ENCODE measurements around the gene HDAC7. TPM values are rescaled to one million over a fixed set of nuclear protein-coding genes. Genes with fewer than 3 reads are reported as not detected.

HDAC7 gene
- total RNA-seq, 8 experiments from 2014 or later: 9.8 to 43.8 (median 19.3) TPM

- WGBS, 10 experiments: 46 to 90% (median 85%) methylated on average over 2 to 5 of the region's 10 CpGs; no CpG with 5 or more reads in 3 of the 10 experiments
- Histone ChIP-seq H3K4me3 (no peak overlapping the region), H3K4me1 (replicated peaks in 1 of 2) (peaks cover 5 to 6% of the 10 kb centered on the region in 2 donors), H3K27ac (no peak overlapping the region)
- ATAC-seq (replicated peaks in 6 of 8): no peak
- in situ Hi-C loops (cut with MboI; ENCODE audit: low pct_unique_long_range_greater_than_20kb in 2 of 9, low sequenced_read_pairs in 9 of 9, unreplicated experiment in 9 of 9): loop anchor here in 2 of 9 experiments (10.0 kb wide), 1 partner anchor 61 kb away; no protein-coding TSS in a partner anchor
Measured at GRCh38 chr12:47775100-47775911, 44.4 kb downstream of the HDAC7 start.

GRCh38 chr12:47774663-47775062 lies 45.0 kb downstream of the HDAC7 start:
- 82 to 100% (median 100%) methylated on average over 1 to 4 of the region's 7 CpGs; no CpG with 5 or more reads in 4 of the 10 experiments for whole genome bisulfite sequencing, 10 experiments
- ATAC-seq (replicated peaks in 6 of 8): no peak
- in situ Hi-C loops (cut with MboI; ENCODE audit: low pct_unique_long_range_greater_than_20kb in 2 of 9, low sequenced_read_pairs in 9 of 9, unreplicated experiment in 9 of 9): loop anchor here in 2 of 9 experiments (10.0 kb wide), 1 partner anchor 60 kb away; no protein-coding TSS in a partner anchor
- H3K4me1 ChIP-seq (replicated peaks in 1 of 2): peaks cover 11% of the 10 kb centered on the region in 2 donors
- no peak overlapping the region for H3K4me3 ChIP-seq
- no peak overlapping the region for H3K27ac ChIP-seq

GRCh38 chr12:47773858-47774580 lies 45.7 kb downstream of the HDAC7 start:
- in situ Hi-C loops (cut with MboI; ENCODE audit: low pct_unique_long_range_greater_than_20kb in 2 of 9, low sequenced_read_pairs in 9 of 9, unreplicated experiment in 9 of 9): loop anchor here in 2 of 9 experiments (10.0 kb wide), 1 partner anchor 59 kb away; no protein-coding TSS in a partner anchor
- ATAC-seq (replicated peaks in 6 of 8): peak in 6 of 8 experiments; percentile 5 to 32 (median 20)
- peak overlapping the region; percentile 75 to 94 (median 83) for H3K4me3 ChIP-seq
- H3K4me1 ChIP-seq (replicated peaks in 1 of 2): peaks cover 15 to 17% of the 10 kb centered on the region in 2 donors
- H3K27ac ChIP-seq: peak overlapping the region in 1 of 2 donors; percentile 50
- WGBS, 10 experiments: 46 to 100% (median 90%) methylated on average over 1 to 8 of the region's 14 CpGs

GRCh38 chr12:47773062-47773857 lies 46.4 kb downstream of the HDAC7 start, which contains the start of gene SLC48A1:
Gene SLC48A1, plus strand, starts transcription at chr12:47773238. Its CDS starts 67 bp downstream, at chr12:47773305.
- Histone ChIP-seq H3K4me1 (replicated peaks in 1 of 2) (peaks cover 16 to 22% of the 10 kb centered on the region in 2 donors), H3K4me3 (peak within 1 kb of the TSS; percentile 75 to 94 (median 83)), H3K27ac (peak within 1 kb of the TSS; percentile 46 to 50)
- in situ Hi-C loops (cut with MboI; ENCODE audit: low pct_unique_long_range_greater_than_20kb in 2 of 9, low sequenced_read_pairs in 9 of 9, unreplicated experiment in 9 of 9): loop anchor here in 2 of 9 experiments (10.0 kb wide), 1 partner anchor 58 kb away; no protein-coding TSS in a partner anchor
- WGBS, 10 experiments: 0% methylated on average over 7 of the region's 106 CpGs; no CpG with 5 or more reads in 9 of the 10 experiments
- peak; percentile 80 to 89 (median 85) for ATAC-seq (replicated peaks in 6 of 8)

- in situ Hi-C loops (cut with MboI; ENCODE audit: low pct_unique_long_range_greater_than_20kb in 2 of 9, low sequenced_read_pairs in 9 of 9, unreplicated experiment in 9 of 9): loop anchor here in 2 of 9 experiments (10.0 kb wide), 1 partner anchor 58 kb away; no protein-coding TSS in a partner anchor
- no peak for ATAC-seq (replicated peaks in 6 of 8)
- Histone ChIP-seq H3K27ac (peak overlapping the region in 1 of 2 donors; percentile 50), H3K4me1 (replicated peaks in 1 of 2) (peaks cover 16 to 22% of the 10 kb centered on the region in 2 donors), H3K4me3 (peak overlapping the region; percentile 75 to 94 (median 83))
- 0 to 63% (median 25%) methylated on average over 1 to 12 of the region's 17 CpGs; no CpG with 5 or more reads in 1 of the 10 experiments for WGBS, 10 experiments
Measured at GRCh38 chr12:47772738-47773061, 47.0 kb downstream of the HDAC7 start.

GRCh38 chr12:47772094-47772660 lies 47.5 kb downstream of the HDAC7 start:
- no peak overlapping the region for H3K27ac ChIP-seq
- ATAC-seq (replicated peaks in 6 of 8): no peak
- in situ Hi-C loops (cut with MboI; ENCODE audit: low pct_unique_long_range_greater_than_20kb in 2 of 9, low sequenced_read_pairs in 9 of 9, unreplicated experiment in 9 of 9): loop anchor here in 2 of 9 experiments (10.0 kb wide), 1 partner anchor 57 kb away; no protein-coding TSS in a partner anchor
- 67 to 100% (median 92%) methylated on average over 2 to 13 of the region's 13 CpGs; no CpG with 5 or more reads in 1 of the 10 experiments for WGBS, 10 experiments
- H3K4me3 ChIP-seq: no peak overlapping the region
- H3K4me1 ChIP-seq (replicated peaks in 1 of 2): peaks cover 16 to 22% of the 10 kb centered on the region in 2 donors

GRCh38 chr12:47771304-47771703 lies 48.4 kb downstream of the HDAC7 start:
- no peak for ATAC-seq (replicated peaks in 6 of 8)
- Histone ChIP-seq H3K27ac (no peak overlapping the region), H3K4me3 (no peak overlapping the region), H3K4me1 (replicated peaks in 1 of 2) (peaks cover 16 to 22% of the 10 kb centered on the region in 2 donors)
- in situ Hi-C loops (cut with MboI; ENCODE audit: low pct_unique_long_range_greater_than_20kb in 2 of 9, low sequenced_read_pairs in 9 of 9, unreplicated experiment in 9 of 9): loop anchor here in 2 of 9 experiments (10.0 kb wide), 1 partner anchor 57 kb away; no protein-coding TSS in a partner anchor
- 60 to 89% (median 83%) methylated on average over 1 to 5 of the region's 6 CpGs; no CpG with 5 or more reads in 7 of the 10 experiments for WGBS, 10 experiments

- ATAC-seq (replicated peaks in 6 of 8): peak in 1 of 8 experiments; percentile 9
- H3K27ac ChIP-seq: peak overlapping the region in 1 of 2 donors; percentile 1
- peaks cover 16 to 22% of the 10 kb centered on the region in 2 donors for H3K4me1 ChIP-seq (replicated peaks in 1 of 2)
- 62 to 100% (median 86%) methylated on average over 1 to 3 of the region's 3 CpGs; no CpG with 5 or more reads in 1 of the 10 experiments for WGBS, 10 experiments
- in situ Hi-C loops (cut with MboI; ENCODE audit: low pct_unique_long_range_greater_than_20kb in 2 of 9, low sequenced_read_pairs in 9 of 9, unreplicated experiment in 9 of 9): loop anchor here in 2 of 9 experiments (10.0 kb wide), 1 partner anchor 55 kb away; no protein-coding TSS in a partner anchor
- peak overlapping the region in 1 of 5 donors; percentile 14 for H3K4me3 ChIP-seq
Measured at GRCh38 chr12:47770086-47770726, 49.5 kb downstream of the HDAC7 start.

- Histone ChIP-seq H3K4me1 (replicated peaks in 1 of 2) (peaks cover 16 to 22% of the 10 kb centered on the region in 2 donors), H3K4me3 (peak overlapping the region in 1 of 5 donors; percentile 14), H3K27ac (peak overlapping the region in 1 of 2 donors; percentile 1)
- 70 to 100% (median 90%) methylated on average over 1 to 4 of the region's 4 CpGs; no CpG with 5 or more reads in 1 of the 10 experiments for WGBS, 10 experiments
- in situ Hi-C loops (cut with MboI; ENCODE audit: low pct_unique_long_range_greater_than_20kb in 2 of 9, low sequenced_read_pairs in 9 of 9, unreplicated experiment in 9 of 9): loop anchor here in 2 of 9 experiments (10.0 kb wide), 1 partner anchor 55 kb away; no protein-coding TSS in a partner anchor
- ATAC-seq (replicated peaks in 6 of 8): peak in 3 of 8 experiments; percentile 18 to 48 (median 41)
Measured at GRCh38 chr12:47769234-47770085, 50.2 kb downstream of the HDAC7 start.

- no peak overlapping the region for H3K4me3 ChIP-seq
- in situ Hi-C loops (cut with MboI; ENCODE audit: low pct_unique_long_range_greater_than_20kb in 2 of 9, low sequenced_read_pairs in 9 of 9, unreplicated experiment in 9 of 9): no loop called here
- 40 to 100% (median 70%) methylated on average over 1 to 2 of the region's 2 CpGs; no CpG with 5 or more reads in 1 of the 10 experiments for WGBS, 10 experiments
- no peak overlapping the region for H3K27ac ChIP-seq
- H3K4me1 ChIP-seq (replicated peaks in 1 of 2): peaks cover 19% of the 10 kb centered on the region in 2 donors
- ATAC-seq (replicated peaks in 6 of 8): peak in 2 of 8 experiments; percentile 4 to 16
Measured at GRCh38 chr12:47768323-47768811, 51.3 kb downstream of the HDAC7 start.

All from motor neuron (in vitro differentiated cells).